IMR-90 (cell line): ENCODE data around the gene CRY2. TPM values are rescaled to one million over a fixed set of nuclear protein-coding genes. Genes with fewer than 3 reads are reported as not detected.

Source experiments
- ATAC-seq: fragments of 200-7000 bp; cut with Tn5 transposase; 2 replicates; pipeline ENCODE4 v1.9.1; 2020; ENCODE audit warnings: low read depth, mild to moderate bottlenecking, moderate library complexity
- BruUV-seq: library from RNA; stranded (reverse); fragments of 400-500 nt; replicated peaks from 2 replicates; lab custom pipeline; 2021; lab: Mats Ljungman, UMichigan
- CTCF ChIA-PET: fragments of 300-600 bp; formaldehyde crosslinking; extraction: SDS; loops from one replicate; lab custom pipeline; 2021; ENCODE audit warnings: antibody characterized with exemption; lab: Yijun Ruan, JAX
- POLR2A ChIA-PET: fragments of 300-600 bp; sonication (Branson Sonifier 250); formaldehyde crosslinking; loops from one replicate; lab custom pipeline; 2022; ENCODE audit warnings: antibody characterized with exemption; ENCODE audit not compliant: unreplicated experiment; lab: Charles Lee
- DNase-seq: peaks from one replicate; pipeline ENCODE4 v3.0.0; 2013
- H2AFZ ChIP-seq: replicated peaks from 2 replicates; pipeline ENCODE3; 2013; ENCODE audit warnings: low read length, mild to moderate bottlenecking; ENCODE audit not compliant: poor library complexity
- H2AK5ac ChIP-seq: 2 replicates; pipeline ENCODE4 v1.6.1; 2013; ENCODE audit warnings: low read depth, low read length, inconsistent platforms
- H2AK9ac ChIP-seq: replicated peaks from 2 replicates; pipeline ENCODE3; 2013; ENCODE audit warnings: mild to moderate bottlenecking, low read depth, low read length, moderate library complexity; ENCODE audit not compliant: poor library complexity
- H2BK120ac ChIP-seq: 2 replicates; pipeline ENCODE4 v1.6.1; 2013; ENCODE audit warnings: low read depth, low read length, inconsistent platforms
- H2BK15ac ChIP-seq: 3 replicates; pipeline ENCODE4 v1.6.1; 2013; ENCODE audit warnings: low read depth, low read length, inconsistent platforms
- H2BK20ac ChIP-seq: 2 replicates; pipeline ENCODE4 v1.6.1; 2013; ENCODE audit warnings: low read depth, mild to moderate bottlenecking, inconsistent platforms, low read length, moderate library complexity
- H2BK5ac ChIP-seq: 2 replicates; pipeline ENCODE4 v1.6.1; 2013; ENCODE audit warnings: mild to moderate bottlenecking, low read depth, low read length, inconsistent platforms; ENCODE audit not compliant: poor library complexity, severe bottlenecking
- H3K14ac ChIP-seq: replicated peaks from 2 replicates; pipeline ENCODE4 v1.6.1; 2013; ENCODE audit warnings: low read depth, low read length, inconsistent platforms
- H3K18ac ChIP-seq: 2 replicates; pipeline ENCODE4 v1.6.1; 2013; ENCODE audit warnings: low read depth, low read length, control low read depth
- H3K23ac ChIP-seq: 2 replicates; pipeline ENCODE4 v1.6.1; 2013; ENCODE audit warnings: low read depth, low read length, inconsistent platforms
- H3K27ac ChIP-seq: 2 replicates; pipeline ENCODE4 v1.5.1; 2013; ENCODE audit warnings: mild to moderate bottlenecking, control low read depth, low read length; ENCODE audit not compliant: insufficient read depth
- H3K27me3 ChIP-seq: 2 replicates; pipeline ENCODE4 v1.6.1; 2013; ENCODE audit warnings: low read length; ENCODE audit not compliant: control insufficient read depth, insufficient read depth
- H3K36me3 ChIP-seq: 2 replicates; pipeline ENCODE4 v1.6.1; 2013; ENCODE audit warnings: low read length, mixed read lengths; ENCODE audit not compliant: control insufficient read depth, insufficient read depth
- H3K4ac ChIP-seq: 2 replicates; pipeline ENCODE4 v1.6.1; 2013; ENCODE audit warnings: low read depth, low read length, inconsistent platforms
- H3K4me1 ChIP-seq: 2 replicates; pipeline ENCODE4 v1.6.1; 2013; ENCODE audit warnings: low read length, mixed read lengths; ENCODE audit not compliant: control insufficient read depth, insufficient read depth
- H3K4me2 ChIP-seq: 2 replicates; pipeline ENCODE4 v1.6.1; 2013; ENCODE audit warnings: low read depth, mild to moderate bottlenecking, control low read depth, low read length, moderate library complexity
- H3K4me3 ChIP-seq: 2 replicates; pipeline ENCODE4 v1.5.1; 2013; ENCODE audit warnings: low read depth, mild to moderate bottlenecking, control low read depth, low read length, moderate library complexity; ENCODE audit not compliant: insufficient read depth
- H3K56ac ChIP-seq: 2 replicates; pipeline ENCODE4 v1.6.1; 2013; ENCODE audit warnings: low read length, inconsistent platforms; ENCODE audit not compliant: insufficient read depth; ENCODE audit errors: extremely low read depth
- H3K79me1 ChIP-seq, 2 experiments: 2 replicates each; pipeline ENCODE4 v1.6.1; 2013; ENCODE audit warnings: low read length in 2 of 2, inconsistent platforms in 1 of 2, low read depth in 1 of 2
- H3K9ac ChIP-seq: 2 replicates; pipeline ENCODE4 v1.6.1; 2013; ENCODE audit warnings: low read depth, low read length, control low read depth
- H3K9me1 ChIP-seq: 2 replicates; pipeline ENCODE4 v1.6.1; 2013; ENCODE audit warnings: low read length, inconsistent platforms; ENCODE audit not compliant: insufficient read depth
- H3K9me3 ChIP-seq: 2 replicates; pipeline ENCODE4 v1.6.1; 2013; ENCODE audit warnings: low read length; ENCODE audit not compliant: control insufficient read depth, insufficient read depth
- H4K20me1 ChIP-seq: 2 replicates; pipeline ENCODE4 v1.6.1; 2013; ENCODE audit warnings: low read length, inconsistent platforms; ENCODE audit not compliant: insufficient read depth
- H4K5ac ChIP-seq: 2 replicates; pipeline ENCODE4 v1.6.1; 2013; ENCODE audit warnings: mild to moderate bottlenecking, low read depth, low read length, control low read depth
- H4K8ac ChIP-seq, 2 experiments: 2 replicates each; pipeline ENCODE4 v1.6.1; 2013; ENCODE audit warnings: low read depth in 2 of 2, low read length in 2 of 2, control low read depth in 1 of 2, inconsistent platforms in 1 of 2
- H4K91ac ChIP-seq: 2 replicates; pipeline ENCODE4 v1.6.1; 2013; ENCODE audit warnings: low read depth, low read length, inconsistent platforms; ENCODE audit not compliant: insufficient read depth
- BHLHE40 ChIP-seq: fragments of 150-350 bp; IDR thresholded peaks from 2 replicates; pipeline ENCODE4 v1.6.1; 2016; ENCODE audit warnings: mild to moderate bottlenecking, low read depth, low read length
- CEBPB ChIP-seq: IDR thresholded peaks from 2 replicates; pipeline ENCODE4 v1.6.1; 2012; ENCODE audit warnings: low read depth, low read length, improper control_type of control experiment
- CHD1 ChIP-seq: IDR thresholded peaks from 2 replicates; pipeline ENCODE4 v1.6.1; 2012; ENCODE audit warnings: low read depth, low read length, improper control_type of control experiment
- FOS ChIP-seq: fragments of 150-350 bp; IDR thresholded peaks from 2 replicates; pipeline ENCODE4 v1.6.1; 2016; ENCODE audit warnings: low read depth, low read length
- MAFK ChIP-seq: IDR thresholded peaks from 2 replicates; pipeline ENCODE4 v1.6.1; 2012; ENCODE audit warnings: low read depth, low read length, improper control_type of control experiment
- MAZ ChIP-seq: IDR thresholded peaks from 2 replicates; pipeline ENCODE4 v1.6.1; 2012; ENCODE audit warnings: low read depth, mild to moderate bottlenecking, low read length, improper control_type of control experiment, moderate library complexity, borderline replicate concordance
- MXI1 ChIP-seq: IDR thresholded peaks from 2 replicates; pipeline ENCODE4 v1.6.1; 2012; ENCODE audit warnings: low read depth, mild to moderate bottlenecking, low read length, moderate library complexity, borderline replicate concordance
- NFE2L2 ChIP-seq: fragments of 150-350 bp; IDR thresholded peaks from 2 replicates; pipeline ENCODE4 v1.6.1; 2016; ENCODE audit warnings: low read depth, mild to moderate bottlenecking, low read length
- POLR2A ChIP-seq: IDR thresholded peaks from 2 replicates; pipeline ENCODE4 v1.6.1; 2012; ENCODE audit warnings: mild to moderate bottlenecking, low read depth, low read length
- RAD21 ChIP-seq: IDR thresholded peaks from 2 replicates; pipeline ENCODE4 v1.6.1; 2012; ENCODE audit warnings: low read length, improper control_type of control experiment
- RCOR1 ChIP-seq: IDR thresholded peaks from 2 replicates; pipeline ENCODE4 v1.6.1; 2012; ENCODE audit warnings: mild to moderate bottlenecking, low read length, improper control_type of control experiment; ENCODE audit not compliant: insufficient replicate concordance
- RFX5 ChIP-seq: IDR thresholded peaks from 2 replicates; pipeline ENCODE4 v1.8.0; 2012; ENCODE audit warnings: low read depth, mild to moderate bottlenecking, low read length, moderate library complexity
- USF2 ChIP-seq: fragments of 150-350 bp; IDR thresholded peaks from 2 replicates; pipeline ENCODE4 v1.6.1; 2017; ENCODE audit warnings: mild to moderate bottlenecking, antibody characterized with exemption, low read length, low read depth
- WGBS, 2 experiments: methylation state at CpG; one replicate each; pipeline versions ENCODE4 v1.1.5 to v1.1.7; 2013; ENCODE audit warnings: missing lambda C conversion rate in 2 of 2; ENCODE audit not compliant: insufficient read length in 1 of 2; ENCODE audit errors: extremely low coverage in 2 of 2; 5-methylcytosine and 5-hydroxymethylcytosine counted together
- dilution Hi-C: fragments of 300-500 bp; cut with HindIII; formaldehyde crosslinking; loops from one replicate; pipeline ENCODE4 v1.14.3; 2018; ENCODE audit warnings: low sequenced_read_pairs; ENCODE audit not compliant: unreplicated experiment
- in situ Hi-C: fragments of 300-500 bp; cut with MboI; formaldehyde crosslinking; loops from 3 replicates; pipeline ENCODE4 v1.14.3; 2019; ENCODE audit warnings: low sequenced_read_pairs, inconsistent platforms, mixed read lengths
- intact Hi-C: fragments of 100-400 bp; cut with micrococcal nuclease; formaldehyde crosslinking; loops from 2 replicates; pipeline ENCODE4 v1.10.0; 2022
- polyA plus RNA-seq, 3 experiments: library from polyadenylated mRNA; depleted of rRNA; stranded (reverse); fragments of >200 nt; gene quantifications; 2 replicates each; pipeline ENCODE4 v1.2.3, GENCODE V29; 2012; ENCODE audit warnings: low replicate concordance in 1 of 3
- total RNA-seq: library from RNA; depleted of rRNA; stranded (reverse); fragments of >200 nt; gene quantifications from 2 replicates; pipeline ENCODE4 v1.2.3, GENCODE V29; 2012
- TF ChIP-seq, protein P1 (sequence below): fragments of 150-350 bp; IDR thresholded peaks from 2 replicates; pipeline ENCODE4 v1.6.1; 2016; ENCODE audit warnings: low read depth, mild to moderate bottlenecking, low read length, moderate library complexity, borderline replicate concordance
- TF ChIP-seq, protein P2 (sequence below): conservative IDR thresholded peaks from 2 replicates; pipeline ENCODE4 v1.5.1; 2012; ENCODE audit warnings: mild to moderate bottlenecking, low read depth, low read length, improper control_type of control experiment

Gene CRY2
- total and polyA plus RNA-seq, 2 of the 4 experiments (the other 2 are of a cell fraction): 12.2 to 13.1 TPM

- no peak overlapping the region; the same call in 1 of the 2 replicates for H2BK120ac ChIP-seq
- H3K36me3 ChIP-seq: peaks cover 15% of the 10 kb centered on the region
- no peaks in the 10 kb centered on the region for H3K9me1 ChIP-seq
- no peak overlapping the region for H4K91ac ChIP-seq
- peak overlapping the region; percentile 50 for H3K4me3 ChIP-seq
- H3K9ac ChIP-seq: peak overlapping the region; percentile 27; the same call in 1 of the 2 replicates
- no peak overlapping the region for H2BK20ac ChIP-seq
- H3K4ac ChIP-seq: no peak overlapping the region; the same call in 1 of the 2 replicates
- no peak overlapping the region for H3K56ac ChIP-seq
- peaks cover 19% of the 10 kb centered on the region for H4K20me1 ChIP-seq
- H3K27me3 ChIP-seq: peaks cover 17% of the 10 kb centered on the region; the same call in 1 of the 2 replicates
- no peak for DNase-seq
- BruUV-seq: no TSS peak
- H3K18ac ChIP-seq: no peak overlapping the region
- no peak overlapping the region for H2BK15ac ChIP-seq
- H2AK9ac ChIP-seq: peak overlapping the region; percentile 71
- peak overlapping the region; percentile 13 for H2AFZ ChIP-seq
- H3K23ac ChIP-seq: peak overlapping the region; percentile 65; the same call in 1 of the 2 replicates
- H2BK5ac ChIP-seq: no peak overlapping the region
- H3K14ac ChIP-seq: no peak overlapping the region
- ChIA-PET CTCF (interaction anchor here (0.5 to 1.5 kb wide), 2 partner anchors 28 to 62 kb away, joined by 4 to 6 read pairs; no protein-coding TSS in a partner anchor), POLR2A (interaction anchor here (0.6 kb wide), 1 partner anchor 394 kb away, joined by 5 read pairs; no protein-coding TSS in a partner anchor)
- no peak overlapping the region for H2AK5ac ChIP-seq
- dilution Hi-C loops (no loop called here), in situ Hi-C loops (no loop called here), intact Hi-C loops (no loop called here)
- no peak overlapping the region for H4K5ac ChIP-seq
- ATAC-seq: no peak
- H3K4me2 ChIP-seq: peak overlapping the region; percentile 83
- peaks cover 7% of the 10 kb centered on the region; the same call in 1 of the 2 replicates for H3K4me1 ChIP-seq
- H3K27ac ChIP-seq: no peak overlapping the region
- H4K8ac ChIP-seq: no peak overlapping the region
- WGBS, 2 experiments: 0% methylated on average over 1 of the region's 8 CpGs; no CpG with 5 or more reads in 1 of the 2 experiments
- H3K79me1 ChIP-seq: peaks cover 0 to 4% of the 10 kb centered on the region in 2 experiments; a peak in 1 of 4 replicates
- H3K9me3 ChIP-seq: no peaks in the 10 kb centered on the region
- TF ChIP-seq MAFK (no peak), RFX5 (no peak), FOS (no peak), CHD1 (no peak), NFE2L2 (no peak), MXI1 (no peak), POLR2A (no peak), USF2 (no peak), BHLHE40 (no peak), RAD21 (no peak), MAZ (no peak), RCOR1 (no peak), CEBPB (no peak)
- TF ChIP-seq, protein P1, sequence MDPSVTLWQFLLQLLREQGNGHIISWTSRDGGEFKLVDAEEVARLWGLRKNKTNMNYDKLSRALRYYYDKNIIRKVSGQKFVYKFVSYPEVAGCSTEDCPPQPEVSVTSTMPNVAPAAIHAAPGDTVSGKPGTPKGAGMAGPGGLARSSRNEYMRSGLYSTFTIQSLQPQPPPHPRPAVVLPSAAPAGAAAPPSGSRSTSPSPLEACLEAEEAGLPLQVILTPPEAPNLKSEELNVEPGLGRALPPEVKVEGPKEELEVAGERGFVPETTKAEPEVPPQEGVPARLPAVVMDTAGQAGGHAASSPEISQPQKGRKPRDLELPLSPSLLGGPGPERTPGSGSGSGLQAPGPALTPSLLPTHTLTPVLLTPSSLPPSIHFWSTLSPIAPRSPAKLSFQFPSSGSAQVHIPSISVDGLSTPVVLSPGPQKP: no peak
- TF ChIP-seq, protein P2, sequence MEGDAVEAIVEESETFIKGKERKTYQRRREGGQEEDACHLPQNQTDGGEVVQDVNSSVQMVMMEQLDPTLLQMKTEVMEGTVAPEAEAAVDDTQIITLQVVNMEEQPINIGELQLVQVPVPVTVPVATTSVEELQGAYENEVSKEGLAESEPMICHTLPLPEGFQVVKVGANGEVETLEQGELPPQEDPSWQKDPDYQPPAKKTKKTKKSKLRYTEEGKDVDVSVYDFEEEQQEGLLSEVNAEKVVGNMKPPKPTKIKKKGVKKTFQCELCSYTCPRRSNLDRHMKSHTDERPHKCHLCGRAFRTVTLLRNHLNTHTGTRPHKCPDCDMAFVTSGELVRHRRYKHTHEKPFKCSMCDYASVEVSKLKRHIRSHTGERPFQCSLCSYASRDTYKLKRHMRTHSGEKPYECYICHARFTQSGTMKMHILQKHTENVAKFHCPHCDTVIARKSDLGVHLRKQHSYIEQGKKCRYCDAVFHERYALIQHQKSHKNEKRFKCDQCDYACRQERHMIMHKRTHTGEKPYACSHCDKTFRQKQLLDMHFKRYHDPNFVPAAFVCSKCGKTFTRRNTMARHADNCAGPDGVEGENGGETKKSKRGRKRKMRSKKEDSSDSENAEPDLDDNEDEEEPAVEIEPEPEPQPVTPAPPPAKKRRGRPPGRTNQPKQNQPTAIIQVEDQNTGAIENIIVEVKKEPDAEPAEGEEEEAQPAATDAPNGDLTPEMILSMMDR: no peak
Observed at GRCh38 chr11:45900916-45901617, 53.8 kb downstream of the CRY2 start.
